Measurements from ENCODE around the gene PCNP.

DNA sequence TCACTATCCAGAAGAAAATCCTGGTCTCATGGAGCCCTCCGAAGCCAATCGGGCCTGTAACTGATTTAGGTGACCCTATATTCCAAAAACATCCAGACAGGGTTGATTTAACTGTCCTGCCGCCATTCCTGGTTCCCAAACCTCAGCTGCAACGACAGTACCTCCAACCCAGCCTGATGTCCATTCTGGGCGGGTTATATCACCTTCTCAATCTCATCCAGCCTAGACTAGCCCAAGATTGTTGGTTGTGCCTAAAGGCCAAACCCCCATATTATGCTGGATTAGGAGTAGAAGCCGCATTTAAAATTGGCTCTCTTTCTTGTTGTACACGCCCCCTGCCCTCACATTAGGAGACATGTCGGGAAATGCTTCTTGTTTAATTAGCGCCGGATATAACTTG lies 66.3 kb downstream of the PCNP start:
- TF ChIP-seq, protein P1, sequence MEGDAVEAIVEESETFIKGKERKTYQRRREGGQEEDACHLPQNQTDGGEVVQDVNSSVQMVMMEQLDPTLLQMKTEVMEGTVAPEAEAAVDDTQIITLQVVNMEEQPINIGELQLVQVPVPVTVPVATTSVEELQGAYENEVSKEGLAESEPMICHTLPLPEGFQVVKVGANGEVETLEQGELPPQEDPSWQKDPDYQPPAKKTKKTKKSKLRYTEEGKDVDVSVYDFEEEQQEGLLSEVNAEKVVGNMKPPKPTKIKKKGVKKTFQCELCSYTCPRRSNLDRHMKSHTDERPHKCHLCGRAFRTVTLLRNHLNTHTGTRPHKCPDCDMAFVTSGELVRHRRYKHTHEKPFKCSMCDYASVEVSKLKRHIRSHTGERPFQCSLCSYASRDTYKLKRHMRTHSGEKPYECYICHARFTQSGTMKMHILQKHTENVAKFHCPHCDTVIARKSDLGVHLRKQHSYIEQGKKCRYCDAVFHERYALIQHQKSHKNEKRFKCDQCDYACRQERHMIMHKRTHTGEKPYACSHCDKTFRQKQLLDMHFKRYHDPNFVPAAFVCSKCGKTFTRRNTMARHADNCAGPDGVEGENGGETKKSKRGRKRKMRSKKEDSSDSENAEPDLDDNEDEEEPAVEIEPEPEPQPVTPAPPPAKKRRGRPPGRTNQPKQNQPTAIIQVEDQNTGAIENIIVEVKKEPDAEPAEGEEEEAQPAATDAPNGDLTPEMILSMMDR (IDR thresholded peaks at IDR 0.05; ENCODE audit: insufficient read depth, low read length, poor library complexity, severe bottlenecking): no peak
- TF ChIP-seq EZH2phosphoT487 (conservative IDR thresholded peaks at IDR 0.05; ENCODE audit: low read length): no peak
